Duodenal mucosa (tissue), 2 donors: ENCODE measurements around the gene KMT2C.
"Not testable (repeated sequence)": the region's sequence is repeated elsewhere in the genome, so short reads cannot be mapped to it uniquely, and the experiment has no call there.

Experiments
- H3K27ac ChIP-seq: one replicate; pipeline ENCODE4 v1.7.0; 2013; ENCODE audit warnings: low read depth, low read length
- H3K27me3 ChIP-seq, 2 donors: one replicate each; pipeline ENCODE4 v1.7.0; 2013; ENCODE audit warnings: low read length in 2 of 2, control low read depth in 1 of 2; ENCODE audit not compliant: insufficient read depth in 2 of 2, control insufficient read depth in 1 of 2
- H3K36me3 ChIP-seq, 2 donors: one replicate each; pipeline ENCODE4 v1.7.0; 2013; ENCODE audit warnings: low read length in 2 of 2, control low read depth in 1 of 2; ENCODE audit not compliant: insufficient read depth in 2 of 2, control insufficient read depth in 1 of 2
- H3K4me1 ChIP-seq, 2 donors: one replicate each; pipeline ENCODE4 v1.7.0; 2013; ENCODE audit warnings: low read length in 2 of 2, control low read depth in 1 of 2; ENCODE audit not compliant: insufficient read depth in 2 of 2, control insufficient read depth in 1 of 2
- H3K4me3 ChIP-seq, 2 donors: one replicate each; pipeline ENCODE4 v1.7.0; 2013; ENCODE audit warnings: low read length in 2 of 2, low read depth in 1 of 2
- H3K9ac ChIP-seq, 2 donors: one replicate each; pipeline ENCODE4 v1.7.0; 2013; ENCODE audit warnings: low read length in 2 of 2, low read depth in 1 of 2
- H3K9me3 ChIP-seq, 2 donors: one replicate each; pipeline ENCODE4 v1.7.0; 2013; ENCODE audit warnings: low read length in 2 of 2, control low read depth in 1 of 2; ENCODE audit not compliant: control insufficient read depth in 1 of 2

KMT2C gene

GRCh38 chr7:152467225-152467624 is 31.4 kb upstream of the KMT2C start:
- H3K9me3 ChIP-seq = peaks cover 0 to 3% of the 10 kb centered on the region in 2 donors
- H3K27me3 ChIP-seq = no peaks in the 10 kb centered on the region
- no peak overlapping the region for H3K4me3 ChIP-seq

GRCh38 chr7:152465119-152465387 is 29.2 kb upstream of the KMT2C start:
- Histone ChIP-seq H3K36me3 (no peaks in the 10 kb centered on the region), H3K4me1 (peaks cover 7% of the 10 kb centered on the region in 2 donors), H3K27ac (no peak overlapping the region), H3K9me3 (no peaks in the 10 kb centered on the region), H3K9ac (peak overlapping the region; percentile 71 to 85), H3K27me3 (no peaks in the 10 kb centered on the region), H3K4me3 (peak overlapping the region; percentile 82 to 88)

More at GRCh38 chr7:152467225-152467624, 31.4 kb upstream of the KMT2C start:
- H3K4me1 ChIP-seq = peaks cover 4 to 7% of the 10 kb centered on the region in 2 donors
- H3K27ac ChIP-seq = no peak overlapping the region
- H3K9ac ChIP-seq = no peak overlapping the region
- H3K36me3 ChIP-seq = no peaks in the 10 kb centered on the region

- Histone ChIP-seq H3K4me3 (peak overlapping the region; percentile 82 to 88), H3K27me3 (no peaks in the 10 kb centered on the region), H3K4me1 (peaks cover 7% of the 10 kb centered on the region in 2 donors)
Measured at GRCh38 chr7:152464312-152465118, 28.7 kb upstream of the KMT2C start.

GRCh38 chr7:152463709-152464311 is 28.0 kb upstream of the KMT2C start:
- peak overlapping the region; percentile 71 to 85 for H3K9ac ChIP-seq
- H3K36me3 ChIP-seq = no peaks in the 10 kb centered on the region
- peak overlapping the region; percentile 99 for H3K27ac ChIP-seq
- H3K4me3 ChIP-seq = peak overlapping the region; percentile 88 to 94
- H3K4me1 ChIP-seq = peaks cover 7% of the 10 kb centered on the region in 2 donors
- H3K27me3 ChIP-seq = no peaks in the 10 kb centered on the region
- H3K9me3 ChIP-seq = no peaks in the 10 kb centered on the region

More at GRCh38 chr7:152464312-152465118, 28.7 kb upstream of the KMT2C start:
- H3K36me3 ChIP-seq = no peaks in the 10 kb centered on the region
- peak overlapping the region; percentile 71 to 85 for H3K9ac ChIP-seq
- H3K9me3 ChIP-seq = no peaks in the 10 kb centered on the region
- peak overlapping the region; percentile 99 for H3K27ac ChIP-seq

- Histone ChIP-seq H3K27me3 (no peaks in the 10 kb centered on the region), H3K4me1 (peaks cover 7% of the 10 kb centered on the region in 2 donors), H3K4me3 (peak overlapping the region; percentile 87 to 94), H3K9ac (peak overlapping the region; percentile 67 to 87), H3K36me3 (no peaks in the 10 kb centered on the region), H3K9me3 (no peaks in the 10 kb centered on the region), H3K27ac (peak overlapping the region; percentile 85)
Measured at GRCh38 chr7:152462995-152463708, 27.3 kb upstream of the KMT2C start.

GRCh38 chr7:152459724-152460251 is 24.0 kb upstream of the KMT2C start:
- no peaks in the 10 kb centered on the region for H3K9me3 ChIP-seq
- no peak overlapping the region for H3K27ac ChIP-seq

GRCh38 chr7:152451356-152451755 is 15.6 kb upstream of the KMT2C start:
- no peak overlapping the region for H3K9ac ChIP-seq
- no peaks in the 10 kb centered on the region for H3K9me3 ChIP-seq
- no peaks in the 10 kb centered on the region for H3K4me1 ChIP-seq
- no peaks in the 10 kb centered on the region for H3K36me3 ChIP-seq
- no peak overlapping the region for H3K4me3 ChIP-seq
- H3K27me3 ChIP-seq = no peaks in the 10 kb centered on the region
- H3K27ac ChIP-seq = no peak overlapping the region

More at GRCh38 chr7:152459724-152460251, 24.0 kb upstream of the KMT2C start:
- Histone ChIP-seq H3K4me3 (no peak overlapping the region), H3K9ac (no peak overlapping the region), H3K4me1 (peaks cover 0 to 3% of the 10 kb centered on the region in 2 donors), H3K27me3 (no peaks in the 10 kb centered on the region), H3K36me3 (no peaks in the 10 kb centered on the region)

GRCh38 chr7:152445386-152446008 is 9.7 kb upstream of the KMT2C start:
- not testable (repeated sequence) for H3K27ac ChIP-seq, H3K4me1 ChIP-seq, H3K36me3 ChIP-seq, H3K9me3 ChIP-seq, H3K9ac ChIP-seq, H3K4me3 ChIP-seq, H3K27me3 ChIP-seq

GRCh38 chr7:152443586-152443985 is 7.8 kb upstream of the KMT2C start:
- Histone ChIP-seq H3K4me3 (no peak overlapping the region), H3K27ac (no peak overlapping the region), H3K36me3 (no peaks in the 10 kb centered on the region), H3K4me1 (no peaks in the 10 kb centered on the region), H3K9ac (no peak overlapping the region), H3K9me3 (no peaks in the 10 kb centered on the region), H3K27me3 (no peaks in the 10 kb centered on the region)
